Stimulated activated CD4-positive, alpha-beta T cell treated with anti-CD3 and anti-CD28 coated beads, Interleukin-15, amount 100 ng/mL, for 24 hours (primary cell): ENCODE results near the gene NSD2.
"Not testable (repeated sequence)": the region's sequence is repeated elsewhere in the genome, so short reads cannot be mapped to it uniquely, and the experiment has no call there.

Experiments used
- DNase-seq: peaks from one replicate; pipeline ENCODE4 v3.0.0-alpha.2; 2020

Gene NSD2

GRCh38 chr4:1870578-1871443 lies at the start of gene NSD2:
NSD2 (plus strand) TSS chr4:1871393; CDS start chr4:1900655, 29,262 bp downstream.
- DNase-seq = peak; percentile 93

GRCh38 chr4:1821679-1822567 lies 49.3 kb upstream of the NSD2 start:
- DNase-seq = no peak

GRCh38 chr4:1822568-1823544 lies 48.3 kb upstream of the NSD2 start:
- no peak for DNase-seq

- DNase-seq = no peak
These were observed 47.7 kb upstream of the NSD2 start for GRCh38 chr4:1823545-1823932.

GRCh38 chr4:1824746-1825145 lies 46.4 kb upstream of the NSD2 start:
- DNase-seq = no peak

GRCh38 chr4:1825326-1825725 lies 45.9 kb upstream of the NSD2 start:
- DNase-seq = no peak

GRCh38 chr4:1826531-1827350 lies 44.5 kb upstream of the NSD2 start:
- DNase-seq = no peak

GRCh38 chr4:1830234-1830633 lies 41.0 kb upstream of the NSD2 start:
- no peak for DNase-seq

- DNase-seq = no peak
These were observed 40.5 kb upstream of the NSD2 start for GRCh38 chr4:1830642-1831228.

- DNase-seq = no peak
These were observed 39.9 kb upstream of the NSD2 start for GRCh38 chr4:1831331-1831730.

GRCh38 chr4:1832690-1833089 lies 38.5 kb upstream of the NSD2 start:
- no peak for DNase-seq

- no peak for DNase-seq
These were observed 37.7 kb upstream of the NSD2 start for GRCh38 chr4:1833307-1834046.

GRCh38 chr4:1834047-1834775 lies 37.0 kb upstream of the NSD2 start:
- no peak for DNase-seq

- not testable (repeated sequence) for DNase-seq
These were observed 35.4 kb upstream of the NSD2 start for GRCh38 chr4:1835836-1836235.

GRCh38 chr4:1836650-1837049 lies 34.5 kb upstream of the NSD2 start:
- DNase-seq = no peak

- no peak for DNase-seq
These were observed 34.1 kb upstream of the NSD2 start for GRCh38 chr4:1837069-1837468.

GRCh38 chr4:1839282-1839681 lies 31.9 kb upstream of the NSD2 start:
- no peak for DNase-seq

- DNase-seq = no peak
These were observed 29.8 kb upstream of the NSD2 start for GRCh38 chr4:1841201-1841886.

- no peak for DNase-seq
These were observed 29.3 kb upstream of the NSD2 start for GRCh38 chr4:1841887-1842210.
